OCI-LY1 (cell line): ENCODE data around the gene CDHR5.

Source experiments
- CTCF ChIP-seq: fragments of 200-600 bp; sonication (generic), shearing (Covaris generic); IDR thresholded peaks from 2 replicates; pipeline ENCODE4 v1.5.1; 2017; ENCODE audit warnings: mild to moderate bottlenecking, antibody characterized with exemption, low read length, moderate library complexity, mixed read lengths
- EZH2 ChIP-seq: fragments of 200-600 bp; sonication (generic), shearing (Covaris generic); IDR thresholded peaks from 2 replicates; pipeline ENCODE4 v1.8.0; 2017; ENCODE audit warnings: borderline replicate concordance, mixed run types, mild to moderate bottlenecking, antibody characterized with exemption, low read length, moderate library complexity, mixed read lengths

- TF ChIP-seq CTCF = no peak
- TF ChIP-seq EZH2 = no peak
Measured at GRCh38 chr11:579830-580601, 44.7 kb downstream of the CDHR5 start.
